HG03103 (cell line): Measurements from ENCODE around the gene LRRC61.

ENCODE experiments used
- ATAC-seq: cut with Tn5 transposase; IDR thresholded peaks from one replicate; pipeline ENCODE4 v1.9.1; 2021; ENCODE audit warnings: low read depth; ENCODE audit not compliant: unreplicated experiment

LRRC61 gene

DNA sequence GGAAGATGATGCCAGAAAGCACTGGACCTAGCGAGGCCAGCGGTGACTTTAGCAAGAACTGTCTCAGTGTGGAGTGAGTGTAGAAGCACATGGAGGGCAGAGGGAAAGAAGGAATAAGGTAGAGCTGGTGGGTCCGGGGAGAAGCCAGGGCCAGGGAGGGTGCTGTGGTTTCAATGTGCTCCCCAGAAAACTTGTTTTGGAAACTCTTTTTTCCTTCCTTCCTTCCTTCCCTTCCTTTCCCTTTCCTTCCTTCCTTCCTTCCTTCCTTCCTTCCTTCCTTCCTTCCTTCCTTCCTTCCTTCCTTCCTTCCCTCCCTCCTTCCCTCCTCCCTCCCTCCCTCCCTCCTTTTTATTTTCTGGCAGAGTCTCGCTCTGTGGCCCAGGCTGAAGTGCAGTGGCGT lies 23.8 kb downstream of the LRRC61 start:
- no peak for ATAC-seq

DNA sequence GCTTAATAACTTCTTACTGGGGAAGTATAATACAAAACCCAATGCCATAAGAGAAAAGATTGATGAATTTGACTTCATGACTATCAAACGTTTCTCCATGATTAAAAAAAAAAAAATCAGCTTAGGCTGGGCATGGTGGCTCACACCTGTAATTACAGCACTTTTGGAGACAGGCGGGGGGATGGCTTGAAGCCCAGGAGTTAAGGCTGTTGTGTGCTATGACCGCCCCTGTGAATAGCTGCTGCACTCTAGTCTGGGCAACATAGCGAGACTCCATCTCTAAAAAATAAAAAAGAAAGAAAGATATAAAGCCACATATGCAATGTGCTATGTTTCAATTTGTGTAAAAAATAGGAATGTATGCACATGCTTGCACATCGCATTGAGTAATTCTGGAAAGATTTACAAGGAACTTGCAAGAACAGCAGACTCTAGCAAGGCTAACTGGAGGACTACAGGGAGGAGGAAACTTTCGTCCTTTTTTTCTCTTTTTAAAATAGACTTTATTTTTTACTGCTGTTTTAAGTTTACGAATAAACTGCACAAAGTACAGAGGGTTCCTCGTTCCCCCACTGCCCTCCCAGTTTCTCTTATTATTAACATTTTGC lies 28.5 kb downstream of the LRRC61 start:
- no peak for ATAC-seq

DNA sequence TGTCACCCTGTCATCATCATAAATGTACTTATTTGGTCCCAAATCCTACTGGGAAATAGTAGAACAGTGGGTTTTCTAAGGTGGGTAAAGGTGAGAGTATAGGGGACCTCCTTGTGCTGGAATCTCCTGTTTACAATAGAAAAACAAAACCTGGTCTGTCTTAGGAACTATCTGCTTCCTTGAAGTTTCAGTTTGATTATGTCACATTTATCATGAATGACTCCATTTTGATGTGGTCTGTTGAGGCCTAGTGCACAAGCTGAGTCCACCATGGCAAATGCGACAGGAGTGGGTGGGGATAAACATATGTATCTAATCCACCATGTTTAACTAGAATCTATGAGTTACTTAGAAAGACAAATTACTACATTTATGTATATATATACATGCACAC lies 32.5 kb downstream of the LRRC61 start:
- ATAC-seq: no peak

DNA sequence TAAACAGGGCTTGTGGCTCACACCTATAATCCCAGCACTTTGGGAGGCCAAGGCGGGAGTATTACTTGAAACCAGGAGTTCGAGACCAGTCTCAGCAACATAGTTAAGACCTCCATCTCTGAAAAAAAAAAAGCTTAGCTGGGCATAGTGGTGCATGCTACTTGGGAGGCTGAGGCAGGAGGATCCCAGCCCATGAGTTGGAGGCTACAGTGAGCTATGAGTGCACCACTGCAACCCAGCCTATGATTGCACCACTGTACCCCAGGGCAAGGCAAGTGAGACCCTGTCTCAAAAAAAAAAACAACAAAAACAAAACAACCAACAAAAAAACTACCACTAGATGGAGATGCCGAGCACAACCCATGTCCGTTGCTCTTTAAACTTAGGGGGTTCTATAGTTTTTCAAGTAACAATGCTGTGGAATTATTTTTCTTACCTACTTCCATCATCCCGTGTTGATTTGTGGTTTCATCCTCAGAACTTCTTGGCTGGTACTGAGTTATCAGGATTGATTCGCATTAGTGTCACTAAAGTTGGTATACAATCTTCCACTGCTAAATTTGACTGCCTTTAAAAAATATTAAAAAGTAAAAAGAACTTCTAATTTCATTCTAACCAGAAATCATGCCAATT lies 33.2 kb downstream of the LRRC61 start:
- no peak for ATAC-seq

DNA sequence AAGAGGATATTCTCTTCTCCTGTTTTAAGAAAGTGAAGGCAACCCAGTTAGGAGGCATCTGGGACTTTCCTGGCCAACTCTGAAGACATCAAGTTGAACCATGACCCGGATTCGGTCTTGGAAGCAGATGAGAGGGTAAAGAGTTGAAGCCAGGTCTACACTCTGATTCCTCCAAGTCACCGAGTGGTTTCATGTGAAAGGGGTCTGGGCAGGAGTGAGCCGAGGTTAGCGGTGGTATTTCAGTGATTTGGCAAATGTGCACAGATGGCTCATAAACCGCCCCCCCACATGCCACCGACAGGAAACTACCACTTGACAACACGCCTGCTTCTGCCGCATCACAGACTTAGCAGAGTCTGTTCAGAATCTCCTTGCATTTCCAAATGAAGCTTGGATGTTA lies 34.1 kb downstream of the LRRC61 start:
- peak; percentile 73 for ATAC-seq

DNA sequence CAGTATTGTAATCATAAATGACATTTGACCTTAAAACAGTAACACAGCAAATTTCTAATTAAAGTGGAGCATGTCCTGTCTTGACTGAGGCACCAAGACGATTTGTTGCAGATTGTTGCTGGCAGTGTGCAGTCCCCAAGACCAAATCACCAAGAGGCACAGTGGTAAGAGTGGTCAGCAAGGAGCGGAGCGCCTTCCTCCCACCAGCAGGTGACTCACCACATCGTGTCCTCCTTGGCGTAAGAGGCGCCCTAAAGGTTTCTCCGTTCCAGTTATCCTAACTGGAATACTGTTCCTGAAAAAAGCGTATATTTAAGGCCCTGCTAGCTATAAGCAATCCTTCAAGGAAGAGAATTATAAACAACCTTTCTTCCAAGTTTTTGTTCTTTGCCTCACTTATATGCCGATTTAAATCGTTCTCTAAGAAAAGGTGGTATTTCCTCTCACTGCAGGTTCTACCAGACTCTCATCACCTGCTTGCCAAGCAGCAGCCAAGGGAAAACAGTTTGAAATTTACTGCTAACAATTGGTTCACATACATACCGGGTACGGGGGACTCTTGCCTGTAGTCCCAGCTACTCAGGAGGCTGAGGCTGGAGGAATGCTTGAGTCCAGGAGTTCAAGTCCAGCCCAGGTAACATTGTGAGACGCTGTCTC lies 34.7 kb downstream of the LRRC61 start:
- ATAC-seq: no peak

DNA sequence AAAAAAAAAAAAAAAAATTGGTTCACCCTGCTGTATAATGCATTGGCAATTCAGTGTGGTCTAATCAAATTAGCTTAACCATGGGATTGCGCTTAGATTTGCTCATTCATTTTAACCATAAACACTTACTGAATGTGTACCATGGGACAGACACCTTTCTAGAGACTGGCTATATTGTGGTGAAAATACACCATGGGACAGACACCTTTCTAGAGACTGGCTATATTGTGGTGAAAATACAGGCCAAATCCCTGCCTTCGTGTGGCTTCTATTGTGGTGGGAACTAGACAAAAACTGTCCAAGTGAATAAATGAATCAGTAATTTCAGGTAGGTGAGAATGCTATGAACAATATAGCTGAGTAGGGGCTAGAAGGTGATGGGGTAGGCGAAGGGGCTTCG lies 35.3 kb downstream of the LRRC61 start:
- ATAC-seq: no peak

DNA sequence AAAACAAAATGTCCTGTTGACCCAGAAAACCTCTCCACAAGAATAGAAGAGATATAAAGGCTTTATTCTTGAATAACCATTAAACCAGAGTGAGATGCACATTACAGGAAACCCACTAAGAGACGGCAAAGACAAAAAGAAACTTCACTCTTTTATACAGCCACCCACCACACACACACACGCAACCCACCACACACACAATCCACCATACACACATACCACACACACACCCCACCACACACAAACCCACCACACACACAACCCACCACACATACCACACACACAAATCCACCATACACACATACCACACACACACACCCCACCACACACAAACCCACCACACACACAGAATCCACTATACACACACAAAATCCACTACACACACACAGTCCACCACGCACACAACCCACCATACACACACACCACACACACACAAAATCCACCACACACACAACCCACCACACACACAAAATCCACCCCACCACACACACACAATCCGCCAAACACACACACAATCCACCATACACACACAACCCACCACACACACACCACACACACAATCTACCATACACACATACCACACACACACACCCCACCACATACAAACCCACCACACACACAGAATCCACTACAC lies 36.0 kb downstream of the LRRC61 start:
- no peak for ATAC-seq

DNA sequence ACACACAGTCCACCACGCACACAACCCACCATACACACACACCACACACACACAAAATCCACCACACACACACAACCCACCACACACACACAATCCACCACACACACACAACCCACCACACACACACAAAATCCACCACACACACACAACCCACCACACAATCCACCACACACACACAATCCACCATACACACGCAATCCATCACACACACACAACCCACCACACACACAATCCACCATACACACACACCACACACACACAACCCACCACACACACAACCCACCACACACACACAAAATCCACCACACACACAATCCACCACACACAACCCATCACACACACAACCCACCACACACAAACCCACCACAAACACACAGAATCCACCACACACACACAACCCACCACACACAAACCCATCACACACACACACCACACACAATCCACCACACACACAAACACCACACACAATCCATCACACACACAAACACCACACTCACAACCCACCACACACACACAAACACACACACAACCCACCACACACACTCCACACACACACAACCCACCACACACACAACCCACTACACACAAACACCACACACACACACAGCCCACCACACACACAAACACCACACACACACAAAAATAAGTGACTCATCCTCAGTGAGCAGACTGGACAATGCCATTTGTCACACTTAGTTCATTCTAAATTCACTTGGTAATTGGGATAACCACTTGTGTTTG lies 36.6 kb downstream of the LRRC61 start:
- no peak for ATAC-seq

DNA sequence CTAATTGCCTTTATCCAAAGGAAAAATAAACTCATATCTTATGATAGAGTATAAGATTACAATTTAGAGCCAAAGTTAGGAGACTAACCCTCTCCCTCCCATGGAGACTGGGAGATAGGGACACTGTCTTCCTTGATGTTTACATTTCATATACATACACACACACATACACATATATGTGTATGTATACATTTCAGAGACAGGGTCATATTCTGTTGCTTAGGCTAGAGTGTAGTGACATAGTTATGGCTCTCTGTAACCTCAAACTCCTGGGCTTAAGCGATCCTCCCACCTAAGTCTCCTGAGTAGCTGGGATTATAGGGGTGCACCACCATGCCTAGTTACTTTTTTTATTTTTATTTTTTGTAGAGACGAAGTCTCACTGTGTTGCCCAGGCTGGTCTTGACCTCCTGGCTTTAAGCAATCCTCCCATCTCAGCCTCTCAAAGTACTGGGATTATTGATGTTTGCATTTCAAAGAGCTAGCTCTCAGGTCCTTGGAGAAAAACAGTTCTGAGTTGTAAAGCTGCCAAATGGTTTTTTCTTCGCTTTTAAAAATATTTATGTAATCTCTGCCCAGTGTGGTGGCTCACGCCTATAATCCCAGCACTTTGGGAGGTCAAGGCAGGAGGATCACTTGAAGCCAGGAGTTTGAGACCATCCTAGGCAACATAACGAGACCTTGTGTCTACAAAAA lies 37.4 kb downstream of the LRRC61 start:
- ATAC-seq: no peak

DNA sequence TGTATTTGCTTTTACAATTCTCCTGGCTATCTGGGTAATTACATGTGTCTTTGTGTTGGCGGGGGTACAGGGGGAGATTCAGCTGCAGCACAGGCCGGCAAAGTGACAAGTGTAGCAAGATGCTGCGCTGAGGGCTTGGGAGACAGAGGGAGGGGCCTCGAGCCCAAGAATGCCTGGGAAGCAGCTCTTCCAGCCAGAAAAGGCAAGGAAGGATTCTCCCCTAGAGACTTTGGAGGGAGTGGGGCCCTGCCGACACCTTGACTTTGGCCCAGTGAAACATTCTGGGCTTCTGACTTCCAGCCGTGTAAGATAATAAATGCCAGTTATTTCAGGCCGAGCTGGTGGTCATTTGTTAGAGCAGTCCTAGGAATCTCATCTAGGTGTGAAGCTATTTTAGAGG lies 38.2 kb downstream of the LRRC61 start:
- no peak for ATAC-seq

DNA sequence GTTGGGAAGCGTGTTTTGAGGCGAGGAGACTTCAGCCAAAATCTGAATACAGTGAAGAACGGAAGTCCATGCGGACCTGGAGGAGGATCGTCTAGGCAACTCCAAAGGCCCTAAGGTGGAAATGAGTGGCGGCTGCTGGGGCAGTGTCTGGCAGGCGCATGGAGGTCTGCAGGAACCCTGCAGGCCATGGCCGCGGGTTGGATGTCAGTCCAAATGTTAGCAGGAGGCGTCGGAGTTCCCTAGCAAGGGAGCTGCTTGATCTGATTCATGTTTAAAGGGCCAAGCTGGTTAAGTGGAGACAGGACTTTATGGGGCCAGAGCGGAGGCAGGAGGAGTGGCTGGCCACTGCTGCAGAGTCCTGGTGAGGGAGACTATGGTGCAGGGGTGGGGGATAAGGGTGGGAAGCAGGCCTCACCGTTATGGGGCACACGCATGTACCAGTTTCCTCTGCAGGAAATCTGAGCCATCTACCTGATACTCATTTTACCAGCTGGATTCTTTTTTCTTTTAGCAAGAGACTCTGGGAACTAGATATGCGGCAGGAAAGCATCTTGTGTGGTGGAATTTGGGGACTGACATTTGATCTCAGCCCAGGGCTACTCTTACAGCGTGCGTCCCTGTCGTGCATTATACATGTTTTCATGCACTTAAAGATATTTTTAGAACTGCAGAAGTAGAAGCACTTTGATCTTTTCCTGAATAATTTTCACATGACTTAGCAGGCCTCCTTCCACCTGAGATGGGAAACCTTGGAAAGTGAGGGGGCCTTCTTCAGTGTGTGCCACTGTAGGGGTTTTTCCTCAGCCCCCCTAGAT lies 38.9 kb downstream of the LRRC61 start:
- no peak for ATAC-seq

DNA sequence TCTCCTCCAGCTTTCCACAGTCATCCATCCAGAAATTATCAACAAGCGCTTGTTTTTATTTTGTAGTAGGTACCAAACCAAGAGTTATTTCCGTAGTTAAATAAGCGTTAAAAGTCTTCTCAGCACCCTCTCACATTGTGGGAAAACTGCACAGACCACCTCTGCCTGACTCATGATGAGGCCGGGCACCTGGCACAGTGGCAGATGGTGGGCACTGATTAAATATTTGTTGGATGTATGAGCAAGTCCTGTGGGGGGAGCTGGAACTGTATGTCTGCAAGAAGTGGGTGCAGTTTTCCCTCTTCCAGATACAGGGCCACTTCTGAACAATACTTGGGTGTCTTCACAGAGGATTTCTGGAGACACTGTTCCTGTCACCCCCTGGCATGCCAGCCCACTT lies 40.2 kb downstream of the LRRC61 start:
- no peak for ATAC-seq

DNA sequence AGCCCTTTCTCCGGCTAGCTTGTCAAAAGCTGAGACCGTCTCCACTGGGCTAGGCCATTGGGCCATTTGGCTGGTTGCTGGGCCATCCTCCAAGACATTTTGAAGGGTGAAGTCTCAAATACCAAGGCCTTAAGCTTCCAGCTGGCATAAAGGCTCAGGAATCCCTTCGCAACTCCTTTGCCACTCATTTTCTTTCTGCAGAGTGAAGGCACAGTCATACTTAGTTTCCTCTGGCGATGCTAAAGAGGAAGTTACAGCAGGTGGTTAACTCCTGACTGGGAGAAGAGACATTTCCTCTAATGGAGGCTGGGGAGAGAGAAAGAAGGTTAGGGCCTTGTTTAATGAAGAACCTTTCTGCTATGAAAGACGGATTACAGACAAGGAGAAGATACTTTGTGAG lies 40.7 kb downstream of the LRRC61 start:
- ATAC-seq: no peak

DNA sequence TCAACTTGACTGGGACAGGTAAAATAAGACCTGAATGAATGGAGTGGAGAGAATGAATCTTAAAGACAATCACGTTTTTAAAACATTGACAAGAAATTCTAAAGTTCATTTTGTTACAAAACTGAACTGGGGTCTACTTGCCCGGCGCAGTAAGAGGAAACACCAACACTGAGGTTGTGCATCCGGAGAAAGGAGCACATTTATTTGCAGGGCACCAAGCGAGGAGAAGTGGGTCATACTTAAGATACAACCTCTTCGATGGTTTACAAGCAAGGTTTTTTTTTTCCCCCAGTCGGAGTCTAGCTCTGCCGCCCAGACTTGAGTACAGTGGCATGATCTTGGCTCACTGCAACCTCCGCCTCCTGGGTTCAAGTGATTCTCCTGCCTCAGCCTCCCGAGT lies 42.0 kb downstream of the LRRC61 start:
- no peak for ATAC-seq

DNA sequence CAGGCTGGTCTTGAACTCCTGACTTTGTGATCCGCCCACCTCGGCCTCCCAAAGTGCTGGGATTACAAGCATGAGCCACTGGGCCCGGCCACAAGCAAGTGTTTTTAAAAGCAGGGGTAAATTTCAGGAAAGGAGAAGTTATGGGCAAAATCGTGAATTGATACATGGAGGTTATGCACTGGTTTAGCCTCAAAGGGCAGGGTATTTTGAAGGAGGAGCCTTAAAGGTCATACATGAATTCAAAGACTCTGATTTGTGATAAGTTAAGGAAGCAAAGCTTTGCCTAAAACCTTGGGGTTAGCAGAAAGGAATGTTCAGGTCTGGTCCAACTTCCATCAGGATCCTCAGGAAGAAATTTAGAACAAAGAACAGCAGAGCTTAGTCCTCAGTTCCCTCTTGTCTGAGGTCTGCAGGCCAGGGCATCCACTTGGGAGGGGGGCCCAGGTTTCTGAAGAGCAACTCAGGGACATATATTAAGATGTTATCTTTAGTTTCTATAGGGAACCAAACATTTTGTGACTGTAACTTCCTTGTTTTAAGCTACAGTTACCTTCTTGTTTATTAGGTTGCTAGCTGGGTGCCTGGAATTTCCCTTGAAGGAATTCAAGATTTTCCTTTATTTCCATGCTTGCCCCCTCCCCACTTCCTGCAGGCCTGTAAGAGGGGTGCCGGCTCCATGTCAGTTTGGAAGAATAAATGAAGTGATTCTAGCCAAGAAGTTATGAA lies 42.7 kb downstream of the LRRC61 start:
- no peak for ATAC-seq

DNA sequence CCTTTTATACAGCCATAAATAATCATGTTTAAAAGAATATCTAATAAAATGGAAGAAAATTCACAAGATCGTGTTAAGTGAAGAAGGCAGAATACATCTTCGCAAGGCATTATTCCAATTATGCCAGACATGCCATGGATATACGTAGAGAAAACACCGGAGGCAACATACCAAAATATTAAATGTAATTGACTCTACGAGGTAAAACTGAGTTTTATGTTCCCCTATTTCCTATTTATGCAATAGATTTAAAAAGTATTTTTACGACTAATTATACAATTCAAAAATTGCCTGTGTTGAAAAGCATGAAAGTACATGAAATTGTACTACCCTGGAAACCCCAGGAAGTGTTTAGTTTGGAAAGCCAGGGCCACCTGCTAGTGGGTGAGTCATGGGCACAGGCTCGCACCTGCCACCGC lies 44.5 kb downstream of the LRRC61 start:
- ATAC-seq: no peak

DNA sequence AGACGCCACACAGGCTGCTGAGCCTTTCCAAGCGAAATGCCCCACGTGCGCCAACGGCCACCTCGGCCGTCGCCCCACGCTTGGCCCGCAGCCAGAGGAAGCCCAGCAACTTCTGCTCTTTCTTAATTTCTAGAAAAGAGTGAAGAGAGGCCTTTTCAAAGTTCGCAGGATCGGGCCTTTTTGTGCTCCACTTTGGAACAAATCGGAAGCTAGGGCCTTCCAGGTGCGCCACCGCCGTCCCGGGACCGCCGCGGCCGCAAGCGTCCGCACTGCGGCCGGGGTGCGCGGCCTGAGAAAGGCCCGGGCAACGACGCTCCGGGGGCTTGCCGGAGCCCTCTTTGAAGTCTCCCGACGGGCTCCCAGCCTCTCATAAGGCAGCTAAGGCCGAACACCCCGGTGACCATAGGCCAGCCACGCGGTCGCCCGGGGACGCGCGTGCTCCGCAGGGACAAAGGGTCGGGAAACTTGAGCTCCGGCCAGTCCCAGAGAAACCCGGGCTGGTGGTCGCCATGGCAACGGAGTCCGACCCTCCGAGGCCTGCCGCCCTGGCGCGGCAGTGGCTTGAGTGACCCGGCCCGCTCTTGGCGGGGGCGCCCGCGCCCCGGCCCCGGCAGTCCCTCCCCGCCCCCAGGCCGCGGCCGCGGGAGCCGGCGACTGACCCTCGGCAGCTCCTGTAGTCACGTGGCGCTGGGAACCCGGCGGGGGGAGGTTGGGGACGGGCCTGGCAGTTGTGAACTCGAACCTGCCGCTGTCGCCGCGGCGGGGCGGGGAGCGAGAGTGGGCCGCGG lies 45.1 kb downstream of the LRRC61 start, which contains the start of gene REPIN1:
Gene REPIN1 (plus strand): TSS at position 727 of the 788 bp plus-strand sequence. CDS start 890 bp downstream, outside the sequence.
- peak; percentile 55 for ATAC-seq
